Endothelial cell of hepatic sinusoid (primary cell): ENCODE data around the gene ESR1.

ENCODE experiments used
- in situ Hi-C: cut with HindIII; loops from 2 replicates; pipeline ENCODE4 v1.10.0; 2017; ENCODE audit warnings: low sequenced_read_pairs

The ESR1 gene

GRCh38 chr6:152166497-152166896 lies 359.0 kb downstream of the ESR1 start:
- in situ Hi-C loops, result no loop called here

GRCh38 chr6:152166897-152167296 lies 359.4 kb downstream of the ESR1 start:
- in situ Hi-C loops, result no loop called here

- in situ Hi-C loops, result no loop called here
These were observed 360.4 kb downstream of the ESR1 start for GRCh38 chr6:152167641-152168603.

- in situ Hi-C loops, result no loop called here
These were observed 362.8 kb downstream of the ESR1 start for GRCh38 chr6:152170313-152170701.

- in situ Hi-C loops, result no loop called here
These were observed 363.5 kb downstream of the ESR1 start for GRCh38 chr6:152170702-152171667.

- in situ Hi-C loops, result no loop called here
These were observed 365.8 kb downstream of the ESR1 start for GRCh38 chr6:152173321-152173720.

GRCh38 chr6:152173957-152174356 lies 366.5 kb downstream of the ESR1 start:
- in situ Hi-C loops, result no loop called here

- in situ Hi-C loops, result no loop called here
These were observed 368.8 kb downstream of the ESR1 start for GRCh38 chr6:152176268-152176667.
